Psoas muscle (tissue), 8 donors: Measurements from ENCODE around the gene SH3BGRL2. TPM values are rescaled to one million over a fixed set of nuclear protein-coding genes. Genes with fewer than 3 reads are reported as not detected.
A peak's percentile ranks its signal among the peaks of the same experiment; 100 is the strongest.

Experiments
- ATAC-seq, 4 donors: fragments of 200-7000 bp; cut with Tn5 transposase; one replicate each; pipeline ENCODE4 v1.9.1; 2020; ENCODE audit warnings: moderate library complexity in 3 of 4, mild to moderate bottlenecking in 2 of 4
- DNase-seq, 2 donors: peaks; one replicate each; pipeline ENCODE4 v3.0.0-alpha.2; 2020
- H3K27ac ChIP-seq: fragments of 200-600 bp; one replicate; pipeline ENCODE4 v1.8.0; 2022
- H3K27me3 ChIP-seq, 3 donors: fragments of 200-600 bp in 1 of 3; one replicate each; pipeline versions ENCODE4 v1.6.1 to v1.8.0; 2013 to 2022; ENCODE audit warnings: low read length in 2 of 3, mild to moderate bottlenecking in 2 of 3, moderate library complexity in 1 of 3; ENCODE audit not compliant: insufficient read depth in 3 of 3
- H3K36me3 ChIP-seq, 2 donors: fragments of 200-600 bp in 1 of 2; one replicate each; pipeline versions ENCODE4 v1.6.1 to v1.8.0; 2013 to 2022; ENCODE audit warnings: low read depth in 1 of 2, mild to moderate bottlenecking in 1 of 2, moderate library complexity in 1 of 2; ENCODE audit not compliant: insufficient read depth in 1 of 2
- H3K4me1 ChIP-seq: fragments of 200-600 bp; one replicate; pipeline ENCODE4 v1.8.0; 2022
- H3K4me3 ChIP-seq: fragments of 200-600 bp; one replicate; pipeline ENCODE4 v1.8.0; 2022; ENCODE audit warnings: mild to moderate bottlenecking
- H3K9me3 ChIP-seq: fragments of 200-600 bp; one replicate; pipeline ENCODE4 v1.8.0; 2022
- CTCF ChIP-seq: fragments of 200-600 bp; IDR thresholded peaks from one replicate; pipeline ENCODE4 v1.8.0; 2022; ENCODE audit warnings: antibody characterized with exemption
- WGBS, 3 donors: extraction: QIAGEN DNeasy Blood & Tissue Kit; methylation state at CpG; one replicate each; pipeline versions ENCODE4 v1.1.6 to v1.1.7; 2013; 5-methylcytosine and 5-hydroxymethylcytosine counted together
- intact Hi-C, 2 donors: fragments of 100-400 bp; cut with DNase I; formaldehyde crosslinking; loops; one replicate each; pipeline versions ENCODE4 v1.11.0 to v1.14.2; 2022
- polyA plus RNA-seq, 3 donors: library from polyadenylated mRNA; stranded (reverse); fragments of 200-250 nt; gene quantifications; one replicate each; pipeline ENCODE4 v1.2.3, GENCODE V29; 2013
- total RNA-seq, 4 donors: library from RNA; stranded (reverse); fragmentation: NEBNext Ultra II Directional in 2 of 4; extraction: Animal tissue kit (Norgen Biotek cat#: 25700) in 2 of 4; gene quantifications; one replicate each; pipeline versions ENCODE4 v1.2.1 to v1.2.4, GENCODE V29; 2021 to 2023
- donor health status: healthy with polysubstance abuse.
- donor health status: DM: no; HTN: no; CAD: no; lungs with moderate emphysema.
- donor health status: Bipolar disorder and iron deficiency.
- donor health status: healthy.
- donor health status: DM: yes; HTN: yes; CAD: no.
- donor health status: DM: no; HTN: no; CAD: no.
- donor health status: DM: no; HTN: no; CAD: no.
- donor health status: DM: yes; HTN: yes; CAD: no.

SH3BGRL2 gene
- total and polyA plus RNA-seq, 7 donors = 3.5 to 9.7 (median 4.3) TPM

- no peaks in the 10 kb centered on the region for H3K4me1 ChIP-seq
- no peak for DNase-seq
- H3K27me3 ChIP-seq = no peaks in the 10 kb centered on the region
- H3K9me3 ChIP-seq = no peaks in the 10 kb centered on the region
- H3K36me3 ChIP-seq = no peaks in the 10 kb centered on the region
- H3K27ac ChIP-seq = no peak overlapping the region
- no peak for TF ChIP-seq CTCF
- WGBS, 3 donors = 50 to 67% (median 60%) methylated on average over 8 of the region's 8 CpGs
- ATAC-seq = no peak
- intact Hi-C loops = loop anchor here in 1 of 2 donors (10.0 kb wide), 1 partner anchor 144 kb away; no protein-coding TSS in a partner anchor
- H3K4me3 ChIP-seq = no peak overlapping the region
These were observed 87.5 kb downstream of the SH3BGRL2 start for GRCh38 chr6:79718509-79719247.

GRCh38 chr6:79719248-79719960 is 88.3 kb downstream of the SH3BGRL2 start:
- intact Hi-C loops = loop anchor here in 1 of 2 donors (10.0 kb wide), 1 partner anchor 145 kb away; no protein-coding TSS in a partner anchor
- no peak overlapping the region for H3K4me3 ChIP-seq
- no peaks in the 10 kb centered on the region for H3K4me1 ChIP-seq
- DNase-seq (no peak), ATAC-seq (no peak)
- WGBS, 3 donors = 60 to 66% (median 66%) methylated on average over 6 of the region's 6 CpGs
- H3K27ac ChIP-seq = no peak overlapping the region
- H3K27me3 ChIP-seq = no peaks in the 10 kb centered on the region
- no peak for TF ChIP-seq CTCF
- no peaks in the 10 kb centered on the region for H3K36me3 ChIP-seq
- no peaks in the 10 kb centered on the region for H3K9me3 ChIP-seq

- Histone ChIP-seq H3K9me3 (no peaks in the 10 kb centered on the region), H3K27ac (no peak overlapping the region), H3K4me3 (no peak overlapping the region), H3K4me1 (no peaks in the 10 kb centered on the region), H3K36me3 (no peaks in the 10 kb centered on the region), H3K27me3 (no peaks in the 10 kb centered on the region)
- ATAC-seq (peak in 2 of 4 donors; percentile 50 to 67), DNase-seq (no peak)
- intact Hi-C loops = no loop called here
- WGBS, 3 donors = 40 to 58% (median 41%) methylated on average over 2 of the region's 2 CpGs
- no peak for TF ChIP-seq CTCF
These were observed 93.7 kb downstream of the SH3BGRL2 start for GRCh38 chr6:79724816-79725215.

GRCh38 chr6:79731471-79731870 is 100.3 kb downstream of the SH3BGRL2 start:
- Histone ChIP-seq H3K4me1 (no peaks in the 10 kb centered on the region), H3K36me3 (no peaks in the 10 kb centered on the region), H3K27me3 (no peaks in the 10 kb centered on the region), H3K27ac (no peak overlapping the region), H3K4me3 (no peak overlapping the region), H3K9me3 (no peaks in the 10 kb centered on the region)
- WGBS, 3 donors = 67 to 79% (median 71%) methylated on average over 4 of the region's 4 CpGs
- no peak for ATAC-seq
- no peak for TF ChIP-seq CTCF
- DNase-seq = no peak
- intact Hi-C loops = no loop called here
